Measurements from ENCODE around the gene AGTRAP.

Gene AGTRAP

DNA sequence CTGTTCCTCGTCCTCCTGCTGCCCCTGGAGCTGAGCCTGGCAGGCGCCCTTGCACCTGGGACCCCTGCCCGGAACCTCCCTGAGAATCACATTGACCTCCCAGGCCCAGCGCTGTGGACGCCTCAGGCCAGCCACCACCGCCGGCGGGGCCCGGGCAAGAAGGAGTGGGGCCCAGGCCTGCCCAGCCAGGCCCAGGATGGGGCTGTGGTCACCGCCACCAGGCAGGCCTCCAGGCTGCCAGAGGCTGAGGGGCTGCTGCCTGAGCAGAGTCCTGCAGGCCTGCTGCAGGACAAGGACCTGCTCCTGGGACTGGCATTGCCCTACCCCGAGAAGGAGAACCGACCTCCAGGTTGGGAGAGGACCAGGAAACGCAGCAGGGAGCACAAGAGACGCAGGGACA is 29.6 kb upstream of the AGTRAP start:
- no peak for DNase-seq (ENCODE audit: low read depth)

DNA sequence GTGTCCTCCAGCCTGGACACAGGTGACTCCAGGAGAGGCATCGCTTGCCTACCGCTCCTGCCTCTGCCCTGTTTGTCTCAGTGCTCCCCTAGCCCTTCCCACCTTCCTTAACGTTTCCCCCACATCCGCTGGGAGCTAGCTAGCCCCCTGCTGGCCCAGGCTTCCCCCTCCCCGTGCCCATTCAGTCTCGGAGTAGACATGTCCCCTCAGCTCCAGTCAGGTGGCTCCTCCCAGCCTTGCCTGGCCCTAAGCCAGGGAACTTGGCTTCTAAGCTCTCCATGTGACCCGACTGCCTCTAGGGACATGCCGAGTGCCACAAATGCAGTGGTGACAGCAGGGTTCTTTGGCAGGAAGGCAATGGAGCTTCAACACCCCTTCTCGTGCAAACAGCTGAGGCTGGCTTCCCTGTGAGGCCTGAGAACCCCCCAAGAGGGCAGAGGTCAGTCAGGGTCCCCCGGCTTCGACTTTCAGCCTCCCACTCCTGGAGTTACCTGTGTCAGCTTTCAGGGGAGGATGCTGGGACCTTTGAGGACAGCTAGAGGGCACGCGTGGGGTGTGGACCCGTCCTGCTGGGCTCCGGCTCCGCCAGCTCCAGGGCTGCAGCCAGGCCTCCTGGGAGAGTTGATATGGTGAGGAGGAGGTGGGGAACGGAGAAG is 28.2 kb upstream of the AGTRAP start:
- no peak for DNase-seq (ENCODE audit: low read depth)

DNA sequence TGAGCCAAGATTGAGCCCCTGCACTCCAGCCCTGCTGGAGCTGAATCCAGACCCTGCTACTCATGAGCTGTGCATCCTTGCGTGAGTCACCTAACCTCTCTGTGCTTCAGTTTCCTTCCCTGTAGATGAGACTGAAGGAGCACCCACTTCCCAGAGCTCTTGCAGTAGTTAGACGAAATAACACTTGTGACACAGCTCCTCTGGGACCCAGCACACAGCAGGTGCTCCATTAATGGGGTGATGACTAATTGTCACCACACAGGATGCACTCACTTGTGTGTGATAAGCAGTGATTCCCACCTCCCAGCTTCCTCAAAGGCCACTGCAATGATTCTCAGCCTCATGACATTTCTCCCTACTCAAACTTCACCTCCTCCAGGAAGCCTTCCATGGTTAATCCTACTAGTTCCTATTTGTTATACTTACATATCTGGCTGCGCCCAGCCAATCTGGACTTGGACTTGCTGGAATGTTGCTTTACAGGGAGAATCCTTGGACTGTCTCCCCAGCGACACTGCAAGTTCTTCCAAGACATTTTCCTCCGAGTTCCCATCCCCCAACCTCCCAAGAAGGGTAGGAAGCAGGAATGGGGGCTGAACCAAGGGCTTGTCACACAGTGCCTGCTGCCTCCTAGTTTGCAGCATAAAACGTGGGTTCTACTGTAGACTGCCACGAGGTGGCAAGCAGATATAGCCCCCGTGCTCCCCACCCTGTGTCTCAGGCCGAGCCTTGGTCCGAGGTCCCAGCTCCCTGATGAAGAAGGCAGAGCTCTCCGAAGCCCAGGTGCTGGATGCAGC is 27.2 kb upstream of the AGTRAP start:
- DNase-seq (ENCODE audit: low read depth), result no peak

DNA sequence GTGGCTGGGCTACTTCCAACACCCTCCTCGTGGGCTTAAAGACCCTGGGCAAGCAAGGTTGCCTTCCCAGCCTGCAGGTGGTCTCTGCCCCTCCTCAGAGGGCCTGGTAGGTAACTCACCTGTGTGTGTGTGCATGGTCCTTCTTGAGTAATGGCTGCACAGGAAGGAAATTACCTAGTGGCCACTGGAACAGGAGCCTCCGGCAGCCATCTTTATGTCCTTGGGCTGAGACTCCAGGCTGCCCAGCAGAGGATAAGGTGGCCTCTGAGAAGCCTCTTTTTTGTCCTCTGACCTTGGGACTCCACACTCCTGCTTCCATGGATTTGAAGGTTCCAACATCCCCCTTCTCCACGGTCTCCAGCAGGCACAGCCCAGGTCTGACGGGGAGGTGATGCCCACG is 24.4 kb upstream of the AGTRAP start:
- no peak for DNase-seq (ENCODE audit: low read depth)

DNA sequence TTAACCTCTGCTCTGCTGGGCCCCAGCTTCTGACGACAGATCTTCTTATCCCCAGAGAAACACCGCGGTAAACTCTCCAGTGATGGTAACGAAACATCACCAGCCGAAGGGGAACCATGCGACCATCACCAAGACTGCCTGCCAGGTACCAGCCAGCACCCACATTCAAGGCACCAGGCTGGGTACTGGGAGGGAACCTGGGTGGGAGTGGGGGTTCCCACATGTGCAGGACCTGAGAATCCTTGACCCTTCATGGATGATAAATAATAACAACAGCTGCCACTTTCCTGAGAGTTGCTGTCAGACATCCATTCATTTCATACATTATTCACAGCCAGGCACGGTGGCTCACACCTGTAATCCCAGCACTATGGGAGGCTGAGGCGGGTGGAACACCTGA is 23.7 kb upstream of the AGTRAP start:
- DNase-seq (ENCODE audit: low read depth), result no peak

DNA sequence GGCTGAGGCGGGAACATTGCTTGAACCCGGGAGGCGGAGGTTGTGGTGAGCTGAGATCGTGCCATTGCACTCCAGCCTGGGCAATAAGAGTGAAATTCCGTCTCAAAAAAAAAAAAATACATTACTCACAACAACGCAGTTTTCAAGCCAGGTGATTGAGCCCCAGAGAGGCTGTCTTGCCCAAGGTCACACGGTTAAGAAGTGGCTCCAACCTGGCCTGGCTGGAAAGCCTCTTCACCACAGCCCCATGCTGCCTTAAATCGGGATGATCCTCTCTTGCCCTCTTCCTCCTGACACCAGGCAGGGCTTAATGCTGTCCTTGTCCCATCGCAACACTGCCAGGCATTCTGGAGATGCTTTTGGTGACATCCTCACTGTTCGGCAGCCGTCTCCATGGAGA is 22.8 kb upstream of the AGTRAP start:
- DNase-seq (ENCODE audit: low read depth), result no peak

DNA sequence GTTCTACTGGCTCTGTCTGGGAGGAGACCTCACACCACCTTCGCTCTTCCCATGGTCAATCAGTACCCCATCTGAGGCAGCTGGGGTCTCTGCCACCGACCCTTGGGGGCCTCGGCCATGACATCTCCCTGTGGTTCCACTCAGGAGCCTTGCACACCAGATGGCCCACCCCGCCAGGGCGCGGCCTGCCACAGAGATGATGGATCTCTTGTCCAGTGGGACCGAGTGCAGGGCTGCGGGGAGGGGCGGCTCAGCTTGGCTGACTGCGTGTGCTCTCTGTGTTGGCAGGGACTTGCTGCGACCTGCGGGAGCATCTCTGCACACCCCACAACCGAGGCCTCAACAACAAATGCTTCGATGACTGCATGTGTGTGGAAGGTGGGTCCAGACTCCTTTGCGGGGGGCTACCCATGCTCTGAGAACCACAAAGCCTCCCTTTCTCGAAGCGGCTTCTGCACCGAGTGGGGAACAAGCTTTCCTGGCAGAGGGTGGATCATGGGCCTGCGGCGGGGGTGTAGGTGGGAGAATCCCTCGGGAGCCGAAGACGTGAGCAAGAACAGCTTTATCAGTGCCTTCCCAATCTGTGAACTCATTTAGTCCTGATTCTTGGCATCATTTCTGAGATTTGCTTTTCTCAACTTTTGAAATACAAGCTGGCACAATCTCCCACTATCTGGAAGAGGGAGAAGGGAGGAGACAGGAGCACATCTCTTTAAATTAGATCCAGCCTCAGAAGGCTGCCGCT is 20.9 kb upstream of the AGTRAP start:
- DNase-seq (ENCODE audit: low read depth), result no peak

DNA sequence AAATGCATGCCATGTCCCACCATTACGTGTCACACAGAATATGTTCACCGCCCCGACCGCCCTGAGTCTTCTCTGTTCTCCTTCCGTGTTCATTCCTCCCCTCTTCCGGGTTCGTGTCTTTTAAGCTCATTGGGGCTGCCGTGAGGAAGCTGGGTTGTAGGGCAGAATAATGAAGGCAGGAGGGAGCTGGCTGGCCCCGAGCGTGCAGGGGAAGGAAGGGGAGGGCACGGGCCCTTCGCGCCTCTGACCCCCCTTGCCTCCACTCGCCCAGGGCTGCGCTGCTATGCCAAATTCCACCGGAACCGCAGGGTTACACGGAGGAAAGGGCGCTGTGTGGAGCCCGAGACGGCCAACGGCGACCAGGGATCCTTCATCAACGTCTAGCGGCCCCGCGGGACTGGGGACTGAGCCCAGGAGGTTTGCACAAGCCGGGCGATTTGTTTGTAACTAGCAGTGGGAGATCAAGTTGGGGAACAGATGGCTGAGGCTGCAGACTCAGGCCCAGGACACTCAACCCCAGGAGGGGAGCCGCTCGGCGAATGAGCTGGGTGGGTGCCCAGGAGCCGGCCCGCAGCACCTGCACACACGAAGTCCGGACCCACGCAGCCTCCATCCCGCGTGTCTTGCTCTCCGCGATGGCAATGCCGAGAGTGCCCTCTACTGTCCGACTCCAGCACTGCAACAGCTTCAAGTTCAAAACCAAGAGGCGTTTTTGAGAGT is 16.5 kb upstream of the AGTRAP start:
- DNase-seq (ENCODE audit: low read depth), result no peak

DNA sequence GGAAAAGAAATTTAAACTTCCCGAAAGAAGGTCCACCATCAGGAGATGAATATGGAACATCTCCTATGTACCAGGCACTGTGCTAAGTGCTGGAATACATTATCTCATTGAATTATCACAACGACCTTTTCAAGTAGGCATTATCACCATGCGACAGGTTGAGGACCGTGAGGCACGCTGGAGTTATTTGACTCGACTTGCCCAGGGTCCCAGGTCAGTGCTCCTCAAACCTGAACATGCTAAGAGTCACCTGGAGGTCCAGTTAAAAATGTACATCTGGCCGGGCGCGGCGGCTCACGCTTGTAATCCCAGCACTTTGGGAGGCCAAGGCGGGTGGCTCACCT is 15.9 kb upstream of the AGTRAP start:
- DNase-seq (ENCODE audit: low read depth), result no peak

DNA sequence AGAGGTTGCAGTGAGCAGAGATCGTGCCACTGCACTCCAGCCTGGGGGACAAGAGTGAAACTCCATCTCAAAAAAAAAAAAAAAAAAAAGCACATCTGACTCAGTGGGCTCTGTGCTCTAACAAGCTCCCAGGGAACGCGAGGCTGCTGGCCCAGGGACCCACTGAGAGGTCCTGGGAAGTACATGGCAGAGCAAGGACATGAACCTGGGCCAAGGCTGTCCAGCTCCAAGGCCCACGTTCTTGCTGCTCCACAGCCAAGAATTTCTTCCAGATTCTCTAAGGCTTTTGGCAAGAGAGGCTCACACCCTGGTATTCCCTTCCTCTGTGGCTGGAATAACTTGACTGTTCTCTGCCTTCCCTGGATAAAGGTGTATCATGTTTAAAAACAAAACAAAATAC is 15.4 kb upstream of the AGTRAP start:
- DNase-seq (ENCODE audit: low read depth), result no peak

DNA sequence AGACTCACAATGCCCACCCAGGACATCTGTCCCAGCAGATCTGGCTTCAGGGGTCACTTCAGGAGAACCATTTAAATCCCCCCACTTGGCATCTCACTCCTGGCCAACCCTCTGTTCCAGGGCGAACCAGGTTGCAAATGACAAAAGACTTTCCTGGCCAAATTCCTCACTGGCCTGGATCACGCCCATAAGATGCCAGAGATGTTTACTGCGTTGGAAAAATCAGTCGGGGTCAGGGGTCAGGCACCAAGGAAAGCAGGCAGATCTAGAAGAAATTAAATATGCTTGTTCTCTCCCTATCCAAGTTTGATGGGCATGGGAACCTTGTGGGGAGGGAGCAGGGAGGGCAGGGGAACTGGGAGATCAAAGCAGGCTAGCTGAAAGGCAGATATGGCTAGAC is 14.6 kb upstream of the AGTRAP start:
- DNase-seq (ENCODE audit: low read depth), result no peak

DNA sequence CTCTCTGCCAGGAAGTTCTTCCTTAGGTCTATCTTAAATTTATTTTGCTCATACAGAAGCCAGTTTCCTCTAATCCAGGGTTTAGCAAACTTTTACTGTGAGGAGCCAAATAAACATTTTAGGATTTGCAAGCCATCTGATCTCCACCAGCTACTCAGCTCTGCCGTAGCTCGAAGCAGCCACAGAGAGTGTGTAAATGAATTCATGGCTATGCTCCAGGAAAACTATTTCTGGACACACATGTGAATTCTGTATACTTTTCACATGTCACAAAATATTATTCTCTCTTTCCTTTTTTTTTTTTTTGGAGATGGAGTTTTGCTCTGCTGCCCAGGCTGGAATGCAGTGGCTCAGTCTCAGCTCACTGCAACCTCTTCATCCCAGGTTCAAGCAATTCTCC is 13.4 kb upstream of the AGTRAP start:
- DNase-seq (ENCODE audit: low read depth), result no peak

DNA sequence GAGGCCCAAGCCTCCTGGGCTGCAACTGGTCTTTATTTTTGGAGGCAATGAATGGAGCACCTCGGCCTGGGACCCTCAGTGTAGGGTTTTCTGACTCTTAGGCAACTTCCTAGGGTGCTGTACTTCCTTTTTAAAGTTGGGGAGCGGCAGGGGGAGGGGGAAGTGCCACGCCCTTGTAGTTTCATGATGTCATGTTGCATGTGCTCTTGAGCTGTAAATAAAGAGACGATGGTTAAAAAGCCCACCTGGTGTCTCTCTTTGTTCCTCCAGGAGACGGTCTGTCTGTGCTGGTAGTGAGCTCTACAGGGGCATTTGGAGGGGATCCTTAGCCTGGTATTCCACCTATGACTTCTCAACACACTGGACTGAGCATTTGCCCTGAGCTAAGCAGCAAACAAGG is 10.3 kb upstream of the AGTRAP start:
- DNase-seq (ENCODE audit: low read depth), result no peak

DNA sequence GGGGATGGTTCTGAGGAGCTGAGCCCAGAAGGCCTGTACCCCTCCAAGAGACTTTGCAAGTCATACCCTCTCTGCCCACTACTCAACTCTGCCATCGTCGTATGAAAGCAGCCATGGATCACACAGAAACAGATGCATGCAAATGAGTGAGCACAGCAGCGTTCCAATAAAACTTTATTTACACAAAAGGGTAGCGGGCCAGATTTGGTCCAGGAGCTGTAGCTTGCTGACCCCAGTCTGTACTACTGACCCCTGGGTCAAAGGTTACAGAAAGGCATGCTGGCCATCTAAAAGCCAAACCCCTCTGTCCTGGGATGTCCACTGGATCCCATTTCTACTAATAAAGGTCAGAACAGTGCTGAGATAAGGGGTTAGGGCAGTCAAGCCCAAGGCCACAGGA is 8.8 kb upstream of the AGTRAP start:
- no peak for DNase-seq (ENCODE audit: low read depth)

DNA sequence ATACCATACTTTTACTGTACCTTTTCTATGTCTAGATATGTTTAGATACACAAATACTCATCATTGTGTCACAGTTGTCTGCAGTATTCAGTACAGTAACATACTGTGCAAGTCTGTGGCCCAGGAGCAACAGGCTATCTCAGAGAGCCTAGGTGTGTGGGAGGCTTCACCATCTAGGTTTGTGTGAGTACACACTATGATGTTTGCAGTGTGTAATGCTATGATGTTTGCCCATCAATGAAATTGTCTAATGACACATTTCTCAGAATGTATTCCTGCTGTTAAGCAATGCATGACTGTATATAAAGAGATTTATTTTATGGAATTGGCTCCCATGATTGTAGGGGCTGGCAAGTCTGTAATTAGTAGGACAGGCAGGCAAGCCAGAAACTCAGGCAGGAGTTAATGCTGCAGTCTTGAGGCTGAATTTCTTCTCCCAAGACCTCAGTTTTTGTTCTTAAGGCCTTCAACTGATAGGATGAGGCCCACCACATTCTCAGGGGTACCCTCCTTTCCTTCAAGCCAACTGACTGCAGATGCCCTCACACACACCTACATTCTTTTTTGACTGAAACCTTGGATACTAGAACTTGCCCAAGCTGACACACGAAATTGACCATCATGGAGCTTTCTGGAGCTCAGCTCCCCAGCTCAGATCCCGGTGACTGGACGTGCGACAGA is 7.7 kb upstream of the AGTRAP start:
- no peak for DNase-seq (ENCODE audit: low read depth)

DNA sequence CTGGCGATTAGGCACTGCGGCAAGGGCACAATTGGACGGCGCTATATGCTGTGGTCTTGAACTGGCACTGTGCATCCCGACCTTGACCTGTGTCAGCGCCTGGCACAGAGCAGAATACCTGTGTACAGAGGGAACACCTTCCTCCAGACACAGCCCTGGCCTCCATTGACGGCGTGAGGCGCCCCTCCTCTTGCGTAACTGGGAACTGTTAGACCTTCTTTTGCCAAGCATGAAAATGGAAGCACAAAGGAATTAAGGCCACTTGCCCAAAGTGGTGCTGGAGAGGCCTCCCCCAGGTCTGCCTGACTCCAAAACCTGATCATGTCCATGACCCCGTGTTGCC is 6.8 kb upstream of the AGTRAP start:
- no peak for DNase-seq (ENCODE audit: low read depth)

DNA sequence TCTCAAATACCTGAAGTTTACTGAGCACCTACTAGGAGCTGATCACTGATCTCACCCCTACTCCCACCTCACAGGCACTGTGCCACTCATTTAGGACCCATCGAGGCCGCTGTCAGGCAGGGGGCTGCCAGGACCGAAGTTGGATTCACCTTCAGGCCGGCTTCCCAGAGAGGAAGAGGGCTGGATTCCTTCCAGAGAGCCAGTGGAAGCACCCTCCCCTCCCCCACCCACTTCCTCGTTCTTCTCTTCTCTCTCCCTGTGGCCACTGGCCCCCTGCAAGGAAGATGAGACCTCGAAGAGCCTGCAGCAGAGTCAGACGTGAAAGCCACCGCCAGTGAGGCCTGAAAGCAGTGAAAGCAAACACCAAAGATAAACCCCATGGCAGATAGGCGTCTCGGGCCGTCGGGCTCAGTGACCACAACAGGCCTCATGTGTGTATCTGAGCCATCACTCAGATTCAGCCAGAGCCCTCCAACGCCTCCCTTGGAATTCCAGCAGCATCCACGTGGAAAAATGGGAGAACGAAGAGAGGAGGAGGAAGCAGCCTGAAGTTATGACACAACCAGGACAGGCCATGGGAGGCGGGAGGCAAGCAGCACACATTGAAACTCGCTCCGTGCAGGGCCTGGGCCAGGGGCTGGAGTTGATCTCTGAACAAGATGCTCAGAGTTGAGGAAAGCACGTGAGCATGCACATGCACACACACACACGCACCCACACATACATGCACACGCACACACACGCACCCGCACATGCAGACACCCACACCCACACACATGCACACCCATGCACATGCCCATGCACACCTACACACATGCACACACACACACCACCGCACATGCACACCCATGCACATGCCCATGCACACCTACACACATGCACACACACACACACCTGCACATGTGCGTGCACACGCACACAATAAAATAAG is 6.2 kb upstream of the AGTRAP start:
- DNase-seq (ENCODE audit: low read depth), result no peak

DNA sequence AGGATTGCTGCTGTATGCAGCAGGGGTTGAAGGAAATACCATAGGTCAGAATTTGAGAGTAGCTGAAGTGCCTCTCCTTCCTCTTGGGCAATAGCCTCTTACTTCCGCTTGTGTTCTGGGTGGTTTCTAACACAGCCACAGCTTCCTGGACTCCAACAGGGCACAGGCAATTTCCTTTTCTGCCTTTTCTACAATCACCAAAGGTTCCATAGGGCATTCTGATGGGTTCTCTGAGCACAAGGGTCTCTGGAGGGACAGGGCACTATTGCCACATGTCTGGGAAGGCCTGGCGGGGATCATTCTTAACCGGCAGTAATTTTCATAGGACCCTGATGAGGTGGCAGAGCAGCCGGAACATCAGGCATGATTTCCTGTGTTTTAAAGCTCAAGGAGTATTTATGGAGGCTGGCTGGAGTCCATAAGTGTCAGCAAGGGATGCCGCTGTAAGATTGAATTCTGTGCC is 5.5 kb upstream of the AGTRAP start:
- DNase-seq (ENCODE audit: low read depth), result no peak

DNA sequence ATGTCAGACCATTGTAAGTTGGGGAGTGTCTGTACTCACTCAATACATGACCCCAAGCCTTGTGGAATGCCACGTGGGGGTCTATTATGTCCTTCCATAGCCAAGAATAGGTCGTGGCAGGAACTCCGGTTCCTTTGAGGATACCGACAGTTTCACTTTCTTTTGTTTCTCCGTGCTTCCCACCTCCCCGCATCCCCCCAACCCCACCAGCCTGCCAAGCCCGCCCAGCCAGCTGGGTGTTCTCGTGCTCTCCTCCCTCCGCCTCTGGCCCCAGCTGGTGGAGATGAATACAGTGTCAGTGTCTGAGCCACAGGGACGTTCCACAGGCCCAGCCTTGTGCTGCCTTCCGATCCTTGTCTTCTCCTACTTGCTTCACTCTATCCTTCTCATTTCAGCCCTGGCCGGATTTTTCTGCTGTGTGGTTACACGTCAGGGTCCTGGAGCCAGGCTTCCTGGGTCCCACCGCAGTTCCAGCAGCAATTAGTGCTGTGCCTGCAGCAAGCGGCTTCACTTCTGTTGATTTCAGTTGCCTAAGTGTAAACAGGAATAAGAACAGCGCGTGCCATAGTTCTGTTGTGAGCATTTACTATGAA is 4.1 kb upstream of the AGTRAP start:
- no peak for DNase-seq (ENCODE audit: low read depth)

DNA sequence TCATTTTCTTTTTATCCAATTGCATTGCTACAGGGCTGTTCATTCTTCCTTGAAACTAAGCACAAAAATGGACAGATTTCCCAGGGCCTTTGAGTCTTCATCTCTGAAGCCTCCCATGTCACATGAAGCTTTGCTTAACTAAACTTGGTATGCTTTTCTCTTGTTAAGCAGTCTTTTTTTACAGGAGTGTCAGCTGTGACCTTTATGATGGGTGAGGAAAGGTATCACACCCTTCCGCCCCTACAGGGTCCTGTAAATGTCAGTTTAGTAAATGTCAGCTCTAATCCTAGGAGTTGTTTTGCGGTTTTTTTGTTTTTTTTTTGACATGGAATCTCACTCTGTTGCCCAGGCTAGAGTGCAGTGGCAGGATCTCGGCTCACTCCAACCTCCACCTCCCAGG is 2.6 kb upstream of the AGTRAP start:
- no peak for DNase-seq (ENCODE audit: low read depth)

DNA sequence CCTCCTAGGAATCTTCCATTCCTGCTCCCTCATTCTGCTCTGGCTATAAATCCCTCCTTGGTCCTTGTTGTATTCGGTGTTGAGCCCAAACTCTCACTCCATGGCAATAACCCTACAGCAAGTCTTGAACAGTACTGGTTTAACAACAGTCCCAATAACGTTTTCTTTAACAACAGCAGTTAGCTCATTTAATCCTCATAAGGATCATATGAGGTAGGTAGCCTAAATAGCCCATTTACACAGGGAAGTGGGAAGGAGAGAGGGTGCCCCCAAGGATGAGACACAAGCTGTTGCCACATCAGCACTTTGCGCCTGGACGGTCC is 444 bp upstream of the AGTRAP start:
- DNase-seq (ENCODE audit: low read depth), result no peak

Measured in GM04504 (cell line).